ENCODE data around the gene ZNF521.

The ZNF521 gene

GRCh38 chr18:25019931-25020330 is 332.0 kb downstream of the ZNF521 start:
- no peak for DNase-seq (ENCODE audit: low spot score)

DNA sequence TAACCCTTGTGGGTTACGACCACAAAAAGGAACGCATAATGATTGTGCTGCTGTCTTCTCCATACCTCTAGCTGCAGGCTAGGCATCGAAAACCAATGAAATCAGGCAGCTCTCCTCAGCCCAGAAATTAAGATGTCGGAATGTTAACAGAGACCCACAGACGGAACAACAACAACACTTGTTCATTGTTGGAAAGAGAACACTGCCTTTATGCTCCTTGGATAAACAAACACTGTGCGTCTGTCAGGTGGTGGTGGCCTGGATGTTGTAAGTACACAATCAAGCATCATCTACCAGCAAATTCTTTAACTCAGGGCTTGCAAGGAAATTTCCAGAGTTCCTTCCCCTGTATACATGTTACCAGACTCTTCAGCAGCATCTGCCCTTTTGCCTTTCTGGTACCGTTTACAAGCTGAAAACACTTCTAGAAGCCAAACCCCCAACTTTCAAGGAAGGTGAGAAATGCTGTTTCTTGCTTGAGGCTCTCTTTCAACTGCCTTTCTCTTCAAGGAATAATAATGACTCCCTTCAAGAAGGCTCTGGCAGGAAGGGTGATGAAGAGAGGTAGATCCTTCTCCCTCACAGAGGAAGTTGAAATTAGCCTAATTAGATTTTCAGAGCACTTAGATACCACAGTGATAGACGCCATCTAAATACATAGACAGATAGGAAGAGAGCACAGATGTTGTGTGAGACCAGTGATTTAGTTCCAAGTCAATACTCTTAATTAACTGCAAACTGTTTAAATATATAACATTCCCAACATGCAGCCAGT is 332.7 kb downstream of the ZNF521 start:
- DNase-seq (ENCODE audit: low spot score) = no peak

- no peak for DNase-seq (ENCODE audit: low spot score)
These were observed 335.3 kb downstream of the ZNF521 start for GRCh38 chr18:25016666-25017065.

DNA sequence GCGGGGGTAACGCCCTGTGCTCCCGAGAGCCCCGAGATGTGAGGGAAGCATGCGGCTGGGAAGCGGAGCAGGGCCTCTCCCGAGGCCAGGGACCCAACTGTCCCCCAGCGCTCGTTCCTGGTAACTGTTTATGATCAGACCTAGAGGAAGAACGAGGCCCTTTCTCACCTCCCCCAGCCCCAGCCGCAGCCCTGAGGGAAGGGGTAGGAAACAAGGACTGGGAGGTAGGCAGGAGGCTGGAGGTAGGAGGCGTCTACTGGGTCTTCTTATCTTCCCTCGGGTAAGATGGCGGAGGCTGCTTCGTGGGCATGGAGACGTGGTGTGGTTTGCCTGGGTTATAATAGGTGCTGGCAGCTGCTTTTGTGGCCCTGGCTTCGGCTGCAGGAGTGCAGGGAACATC is 335.8 kb downstream of the ZNF521 start:
- DNase-seq (ENCODE audit: low spot score) = no peak
